SK-N-SH treated with all-trans-retinoic acid at 6 μM for 48 hours (cell line): ENCODE measurements around the gene CTRB2.

Experiments used
- ATAC-seq: fragments of 200-7000 bp; cut with Tn5 transposase; 3 replicates; pipeline ENCODE4 v1.9.1; 2020; ENCODE audit warnings: mild to moderate bottlenecking, moderate library complexity
- ARNTL ChIP-seq: fragments of 450-650 bp; formaldehyde crosslinking; IDR thresholded peaks from 2 replicates; pipeline ENCODE4 v1.5.0; 2020; ENCODE audit warnings: low read depth, mild to moderate bottlenecking, moderate library complexity, borderline replicate concordance
- BACH2 ChIP-seq: fragments of 250-450 bp; sonication (Bioruptor Pico); IDR thresholded peaks from 2 replicates; pipeline ENCODE4 v1.9.0; 2021; ENCODE audit warnings: mild to moderate bottlenecking, borderline replicate concordance
- ESRRG ChIP-seq: fragments of 250-450 bp; sonication (Bioruptor Pico); IDR thresholded peaks from 2 replicates; pipeline ENCODE4 v1.6.1; 2021; ENCODE audit warnings: mild to moderate bottlenecking
- GLIS3 ChIP-seq: fragments of 250-450 bp; sonication (Bioruptor Pico); IDR thresholded peaks from 2 replicates; pipeline ENCODE4 v1.5.0; 2020; ENCODE audit warnings: mild to moderate bottlenecking, moderate library complexity
- OSR1 ChIP-seq: fragments of 250-450 bp; sonication (Bioruptor Pico); IDR thresholded peaks from 2 replicates; pipeline ENCODE4 v1.8.0; 2022; ENCODE audit warnings: moderate library complexity, mild to moderate bottlenecking, inconsistent platforms
- RARB ChIP-seq: fragments of 250-450 bp; sonication (Bioruptor Pico); IDR thresholded peaks from 2 replicates; pipeline ENCODE4 v1.8.0; 2021; ENCODE audit warnings: mild to moderate bottlenecking, moderate library complexity
- TCF4 ChIP-seq: fragments of 250-450 bp; sonication (Bioruptor Pico); IDR thresholded peaks from 2 replicates; pipeline ENCODE4 v1.8.0; 2021; ENCODE audit warnings: mild to moderate bottlenecking, moderate library complexity, borderline replicate concordance
- TOX ChIP-seq: fragments of 250-450 bp; sonication (Bioruptor Pico); IDR thresholded peaks from 2 replicates; pipeline ENCODE4 v1.8.0; 2021; ENCODE audit warnings: mild to moderate bottlenecking, moderate library complexity, borderline replicate concordance
- ZC3H10 ChIP-seq: fragments of 250-450 bp; sonication (Bioruptor Pico); IDR thresholded peaks from 2 replicates; pipeline ENCODE4 v1.5.1; 2021; ENCODE audit warnings: mild to moderate bottlenecking, moderate library complexity
- ZFP3 ChIP-seq: fragments of 250-450 bp; sonication (Bioruptor Pico); IDR thresholded peaks from 2 replicates; pipeline ENCODE4 v1.5.0; 2020; ENCODE audit warnings: mild to moderate bottlenecking, moderate library complexity
- ZFP30 ChIP-seq: fragments of 450-650 bp; formaldehyde crosslinking; IDR thresholded peaks from 2 replicates; pipeline ENCODE4 v1.5.0; 2022; ENCODE audit warnings: mild to moderate bottlenecking, moderate library complexity
- ZNF565 ChIP-seq: fragments of 450-650 bp; formaldehyde crosslinking; conservative IDR thresholded peaks from 2 replicates; pipeline ENCODE4 v1.5.0; 2020; ENCODE audit warnings: low read depth, mild to moderate bottlenecking, moderate library complexity
- ZNF70 ChIP-seq: fragments of 450-650 bp; formaldehyde crosslinking; IDR thresholded peaks from 2 replicates; pipeline ENCODE4 v1.5.0; 2020; ENCODE audit warnings: mild to moderate bottlenecking, moderate library complexity
- TF ChIP-seq, protein P1 (sequence below): fragments of 250-450 bp; sonication (Bioruptor Pico); IDR thresholded peaks from 2 replicates; pipeline ENCODE4 v1.5.1; 2020; ENCODE audit warnings: low read depth, mild to moderate bottlenecking, moderate library complexity
- TF ChIP-seq, protein P2 (sequence below): fragments of 250-450 bp; sonication (Bioruptor Pico); IDR thresholded peaks from 2 replicates; pipeline ENCODE4 v1.5.0; 2020; ENCODE audit warnings: mild to moderate bottlenecking, moderate library complexity
- TF ChIP-seq, protein P3 (sequence below): fragments of 250-450 bp; sonication (Bioruptor Pico); IDR thresholded peaks from 2 replicates; pipeline ENCODE4 v1.8.0; 2020; ENCODE audit warnings: mild to moderate bottlenecking, moderate library complexity, borderline replicate concordance
- TF ChIP-seq, protein P4 (sequence below): fragments of 250-450 bp; sonication (Bioruptor Pico); IDR thresholded peaks from 2 replicates; pipeline ENCODE4 v1.5.1; 2021; ENCODE audit warnings: mild to moderate bottlenecking, moderate library complexity

CTRB2 gene

DNA sequence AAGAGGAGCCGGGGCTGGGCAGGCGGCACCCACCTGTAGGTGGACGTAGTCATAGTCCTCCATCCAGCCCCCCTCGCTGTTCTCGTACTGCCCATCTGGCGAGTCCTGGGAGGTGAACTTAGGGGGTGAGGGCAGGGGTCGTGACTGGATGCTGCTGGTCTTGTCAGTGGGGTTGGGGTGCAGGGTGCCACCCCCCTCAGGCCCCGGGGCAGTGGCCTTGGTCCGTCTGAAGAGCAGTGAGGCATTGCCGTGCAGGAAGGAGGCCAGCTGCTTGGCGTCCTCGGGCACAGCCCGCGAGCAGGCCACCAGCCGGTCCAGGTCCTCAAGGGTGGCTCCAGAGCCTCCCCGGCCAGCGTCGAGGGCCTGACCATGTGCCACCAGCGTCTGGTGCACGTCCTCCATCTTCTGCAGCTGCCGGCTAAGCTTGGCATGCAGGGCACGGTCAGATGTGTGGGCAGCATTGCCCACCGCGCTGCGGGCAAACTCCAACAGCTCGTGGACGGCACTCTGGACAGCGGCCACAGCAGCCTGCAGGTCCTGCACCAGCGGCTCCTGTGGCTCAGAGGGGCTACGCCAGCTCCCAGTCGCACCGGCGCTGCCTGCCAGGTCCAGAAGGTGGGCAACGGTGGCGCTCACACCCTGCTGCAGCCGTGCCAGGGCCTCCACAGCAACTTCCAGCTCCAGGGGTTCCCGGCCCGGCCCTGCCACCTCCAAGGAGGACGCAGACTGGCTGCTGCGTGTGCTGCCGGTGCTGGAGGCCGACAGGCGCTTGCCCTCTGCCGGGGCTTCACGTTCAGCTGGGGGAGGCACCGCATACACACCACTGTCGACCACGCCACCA is 28.1 kb upstream of the CTRB2 start:
- TF ChIP-seq OSR1 (CRISPR knock-in tag) (no peak), ZNF565 (CRISPR knock-in tag) (no peak), GLIS3 (no peak), RARB (no peak), TCF4 (CRISPR knock-in tag) (no peak), ZFP30 (CRISPR knock-in tag) (no peak), ZFP3 (CRISPR knock-in tag) (no peak), ZC3H10 (no peak), ZNF70 (CRISPR knock-in tag) (no peak), TOX (CRISPR knock-in tag) (no peak), BACH2 (no peak), ARNTL (CRISPR knock-in tag) (no peak), ESRRG (no peak)
- TF ChIP-seq, protein P1, sequence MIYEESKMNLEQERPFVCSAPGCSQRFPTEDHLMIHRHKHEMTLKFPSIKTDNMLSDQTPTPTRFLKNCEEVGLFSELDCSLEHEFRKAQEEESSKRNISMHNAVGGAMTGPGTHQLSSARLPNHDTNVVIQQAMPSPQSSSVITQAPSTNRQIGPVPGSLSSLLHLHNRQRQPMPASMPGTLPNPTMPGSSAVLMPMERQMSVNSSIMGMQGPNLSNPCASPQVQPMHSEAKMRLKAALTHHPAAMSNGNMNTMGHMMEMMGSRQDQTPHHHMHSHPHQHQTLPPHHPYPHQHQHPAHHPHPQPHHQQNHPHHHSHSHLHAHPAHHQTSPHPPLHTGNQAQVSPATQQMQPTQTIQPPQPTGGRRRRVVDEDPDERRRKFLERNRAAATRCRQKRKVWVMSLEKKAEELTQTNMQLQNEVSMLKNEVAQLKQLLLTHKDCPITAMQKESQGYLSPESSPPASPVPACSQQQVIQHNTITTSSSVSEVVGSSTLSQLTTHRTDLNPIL (CRISPR knock-in tag): no peak
- TF ChIP-seq, protein P2, sequence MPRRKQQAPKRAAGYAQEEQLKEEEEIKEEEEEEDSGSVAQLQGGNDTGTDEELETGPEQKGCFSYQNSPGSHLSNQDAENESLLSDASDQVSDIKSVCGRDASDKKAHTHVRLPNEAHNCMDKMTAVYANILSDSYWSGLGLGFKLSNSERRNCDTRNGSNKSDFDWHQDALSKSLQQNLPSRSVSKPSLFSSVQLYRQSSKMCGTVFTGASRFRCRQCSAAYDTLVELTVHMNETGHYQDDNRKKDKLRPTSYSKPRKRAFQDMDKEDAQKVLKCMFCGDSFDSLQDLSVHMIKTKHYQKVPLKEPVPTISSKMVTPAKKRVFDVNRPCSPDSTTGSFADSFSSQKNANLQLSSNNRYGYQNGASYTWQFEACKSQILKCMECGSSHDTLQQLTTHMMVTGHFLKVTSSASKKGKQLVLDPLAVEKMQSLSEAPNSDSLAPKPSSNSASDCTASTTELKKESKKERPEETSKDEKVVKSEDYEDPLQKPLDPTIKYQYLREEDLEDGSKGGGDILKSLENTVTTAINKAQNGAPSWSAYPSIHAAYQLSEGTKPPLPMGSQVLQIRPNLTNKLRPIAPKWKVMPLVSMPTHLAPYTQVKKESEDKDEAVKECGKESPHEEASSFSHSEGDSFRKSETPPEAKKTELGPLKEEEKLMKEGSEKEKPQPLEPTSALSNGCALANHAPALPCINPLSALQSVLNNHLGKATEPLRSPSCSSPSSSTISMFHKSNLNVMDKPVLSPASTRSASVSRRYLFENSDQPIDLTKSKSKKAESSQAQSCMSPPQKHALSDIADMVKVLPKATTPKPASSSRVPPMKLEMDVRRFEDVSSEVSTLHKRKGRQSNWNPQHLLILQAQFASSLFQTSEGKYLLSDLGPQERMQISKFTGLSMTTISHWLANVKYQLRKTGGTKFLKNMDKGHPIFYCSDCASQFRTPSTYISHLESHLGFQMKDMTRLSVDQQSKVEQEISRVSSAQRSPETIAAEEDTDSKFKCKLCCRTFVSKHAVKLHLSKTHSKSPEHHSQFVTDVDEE (CRISPR knock-in tag): no peak
- TF ChIP-seq, protein P3, sequence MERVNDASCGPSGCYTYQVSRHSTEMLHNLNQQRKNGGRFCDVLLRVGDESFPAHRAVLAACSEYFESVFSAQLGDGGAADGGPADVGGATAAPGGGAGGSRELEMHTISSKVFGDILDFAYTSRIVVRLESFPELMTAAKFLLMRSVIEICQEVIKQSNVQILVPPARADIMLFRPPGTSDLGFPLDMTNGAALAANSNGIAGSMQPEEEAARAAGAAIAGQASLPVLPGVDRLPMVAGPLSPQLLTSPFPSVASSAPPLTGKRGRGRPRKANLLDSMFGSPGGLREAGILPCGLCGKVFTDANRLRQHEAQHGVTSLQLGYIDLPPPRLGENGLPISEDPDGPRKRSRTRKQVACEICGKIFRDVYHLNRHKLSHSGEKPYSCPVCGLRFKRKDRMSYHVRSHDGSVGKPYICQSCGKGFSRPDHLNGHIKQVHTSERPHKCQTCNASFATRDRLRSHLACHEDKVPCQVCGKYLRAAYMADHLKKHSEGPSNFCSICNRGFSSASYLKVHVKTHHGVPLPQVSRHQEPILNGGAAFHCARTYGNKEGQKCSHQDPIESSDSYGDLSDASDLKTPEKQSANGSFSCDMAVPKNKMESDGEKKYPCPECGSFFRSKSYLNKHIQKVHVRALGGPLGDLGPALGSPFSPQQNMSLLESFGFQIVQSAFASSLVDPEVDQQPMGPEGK (CRISPR knock-in tag): no peak
- TF ChIP-seq, protein P4, sequence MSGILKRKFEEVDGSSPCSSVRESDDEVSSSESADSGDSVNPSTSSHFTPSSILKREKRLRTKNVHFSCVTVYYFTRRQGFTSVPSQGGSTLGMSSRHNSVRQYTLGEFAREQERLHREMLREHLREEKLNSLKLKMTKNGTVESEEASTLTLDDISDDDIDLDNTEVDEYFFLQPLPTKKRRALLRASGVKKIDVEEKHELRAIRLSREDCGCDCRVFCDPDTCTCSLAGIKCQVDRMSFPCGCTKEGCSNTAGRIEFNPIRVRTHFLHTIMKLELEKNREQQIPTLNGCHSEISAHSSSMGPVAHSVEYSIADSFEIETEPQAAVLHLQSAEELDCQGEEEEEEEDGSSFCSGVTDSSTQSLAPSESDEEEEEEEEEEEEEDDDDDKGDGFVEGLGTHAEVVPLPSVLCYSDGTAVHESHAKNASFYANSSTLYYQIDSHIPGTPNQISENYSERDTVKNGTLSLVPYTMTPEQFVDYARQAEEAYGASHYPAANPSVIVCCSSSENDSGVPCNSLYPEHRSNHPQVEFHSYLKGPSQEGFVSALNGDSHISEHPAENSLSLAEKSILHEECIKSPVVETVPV (CRISPR knock-in tag): no peak
- ATAC-seq: no peak

DNA sequence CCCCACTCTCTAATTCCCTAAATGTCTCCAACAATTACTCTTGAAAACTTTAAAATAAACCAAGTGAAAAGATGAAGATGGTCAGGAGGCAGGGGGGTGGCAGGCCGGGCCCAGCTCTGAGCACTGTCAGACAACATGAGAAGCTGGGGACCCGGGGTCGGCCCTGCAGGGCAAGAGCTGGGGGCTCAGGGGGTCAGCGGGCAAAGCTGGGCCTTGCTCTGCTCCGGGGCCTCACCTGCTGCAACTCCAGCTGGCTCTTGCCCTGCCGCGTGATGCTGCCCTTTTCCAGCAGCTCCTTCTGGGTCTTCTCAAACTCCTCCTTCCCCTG is 26.6 kb upstream of the CTRB2 start:
- no peak for ATAC-seq
- TF ChIP-seq TOX (CRISPR knock-in tag): no peak
- TF ChIP-seq ZFP3 (CRISPR knock-in tag): no peak

DNA sequence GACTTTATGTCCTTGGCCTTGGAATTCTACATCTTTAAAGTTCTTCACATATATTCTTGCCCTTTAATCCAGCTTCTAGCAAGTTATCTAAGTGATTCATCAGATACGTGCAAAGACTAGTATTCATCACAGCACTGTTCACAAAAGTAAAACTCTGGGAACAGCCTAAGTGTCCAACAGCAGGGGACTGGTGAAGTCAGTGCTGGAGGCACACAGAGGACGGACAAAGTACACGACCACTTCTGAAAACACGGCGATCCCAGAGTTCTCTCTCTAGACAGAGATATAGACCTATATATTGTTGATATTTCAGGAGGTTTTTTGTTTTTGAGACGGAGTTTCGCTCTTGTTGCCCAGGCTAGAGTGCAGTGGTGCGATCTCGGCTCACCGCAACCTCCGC is 24.6 kb upstream of the CTRB2 start:
- no peak for ATAC-seq
- no peak for TF ChIP-seq ZFP3 (CRISPR knock-in tag)

DNA sequence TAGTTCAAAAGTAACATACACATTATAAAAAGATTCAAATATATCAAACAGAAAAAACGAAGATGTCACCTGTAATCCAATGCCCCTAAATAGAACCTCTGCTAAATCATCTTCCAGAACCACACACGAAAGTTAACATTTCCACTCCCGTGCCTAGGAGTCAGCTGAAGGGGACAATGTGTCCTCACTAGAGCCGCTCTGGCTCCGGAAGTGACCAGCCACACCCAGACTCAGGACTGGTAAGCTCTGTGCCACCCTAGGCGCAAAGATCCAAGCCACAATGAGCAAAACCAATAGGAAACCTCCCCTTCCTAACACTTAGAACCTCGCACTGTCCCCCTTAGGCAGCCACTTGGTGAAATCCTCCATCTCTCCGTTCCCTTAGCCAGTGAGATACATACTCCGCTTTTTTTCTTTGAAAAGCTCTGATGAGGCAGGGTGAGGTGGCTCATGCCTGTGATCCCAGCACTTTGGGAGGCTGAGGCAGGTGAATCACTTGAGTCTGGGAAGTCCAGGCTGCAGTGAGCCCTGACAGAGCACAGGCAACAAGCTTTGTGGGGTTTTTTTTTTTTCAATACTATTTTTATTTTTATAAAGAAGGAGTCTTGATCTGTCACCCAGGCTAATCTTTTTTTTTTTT is 23.6 kb upstream of the CTRB2 start:
- ATAC-seq: no peak
- TF ChIP-seq ZFP3 (CRISPR knock-in tag): 0 out of 2 replicates have a peak, but pooled peaks have one; percentile 45
- TF ChIP-seq, protein P4 (CRISPR knock-in tag): no peak
